NCI-H345 treated with DMSO at 0.1 percent for 48 hours (cell line): ENCODE measurements around the gene SC5D.

Experiments used
- DNase-seq: peaks from one replicate; lab custom pipeline; 2025; ENCODE audit not compliant: unreplicated experiment; lab: John Stamatoyannopoulos, UW

SC5D gene

DNA sequence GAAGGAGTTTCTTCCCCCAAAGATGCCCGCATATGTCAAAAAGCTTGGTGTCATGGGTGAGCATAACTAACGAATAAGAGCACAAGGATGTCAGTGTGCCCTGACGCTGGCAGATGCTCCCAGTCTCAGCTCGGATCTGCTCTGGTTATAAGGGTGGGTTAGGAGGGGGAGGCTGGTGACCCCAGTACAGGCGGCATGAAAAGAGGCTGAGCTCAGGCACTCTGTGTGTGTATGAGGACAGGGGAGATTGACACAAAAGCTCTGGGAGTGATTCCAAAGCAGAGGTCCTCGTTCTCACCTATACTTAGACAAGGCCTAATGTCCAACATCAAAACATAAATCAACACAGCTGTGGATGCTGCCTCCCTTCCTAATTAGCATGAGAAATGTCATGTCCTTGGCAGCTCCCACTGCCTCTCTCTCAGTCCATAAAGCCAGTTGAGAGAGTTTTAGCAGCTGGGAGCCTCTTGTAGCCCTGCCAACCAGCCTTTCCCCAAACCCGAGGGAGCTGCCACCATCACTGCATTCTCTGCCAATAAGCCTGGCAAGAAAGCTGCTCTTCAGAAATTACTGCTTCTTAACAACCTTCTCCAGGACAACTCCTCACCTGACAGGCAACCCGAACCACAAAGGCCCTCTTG lies 59.8 kb downstream of the SC5D start:
- peak; percentile 79 for DNase-seq

DNA sequence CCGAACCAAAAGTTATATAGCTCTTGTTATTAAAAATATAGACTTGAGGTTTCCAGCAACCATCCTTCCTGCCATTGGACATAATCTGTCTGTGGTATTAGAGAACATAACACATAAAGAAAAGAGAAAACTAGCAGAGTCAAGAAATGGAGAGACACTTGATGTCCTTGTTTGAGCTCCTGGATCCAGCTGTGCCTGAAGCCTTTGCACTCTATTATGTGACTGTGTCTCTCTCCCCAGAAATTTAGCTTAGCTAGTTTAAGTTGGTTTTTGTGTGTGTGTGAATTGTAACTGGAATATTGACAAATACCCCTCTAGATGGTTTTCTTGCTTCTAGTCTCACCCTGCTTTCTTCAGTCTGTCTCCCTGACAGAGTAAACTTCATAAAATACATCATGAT lies 61.6 kb downstream of the SC5D start:
- DNase-seq: no peak

DNA sequence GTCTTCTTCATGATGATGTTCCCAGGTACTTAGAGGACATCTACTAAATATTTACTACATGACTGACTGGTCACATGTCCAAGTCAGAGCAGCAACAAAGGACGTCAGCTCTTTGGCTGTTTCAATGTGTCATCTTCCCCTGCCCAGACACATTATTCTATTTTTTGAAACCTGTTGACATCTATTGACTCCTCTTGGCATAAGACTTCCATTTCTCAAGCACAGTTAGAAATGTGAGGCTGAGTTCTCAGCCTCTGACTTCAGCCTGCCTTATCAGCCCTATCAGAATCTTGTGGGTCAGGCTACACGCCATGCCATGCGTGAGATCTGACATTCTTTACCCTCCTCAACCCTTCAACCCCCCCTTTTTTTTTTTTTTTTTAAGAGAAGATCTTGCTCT lies 63.8 kb downstream of the SC5D start:
- DNase-seq: no peak
